Measurements from ENCODE around the gene ZNF438. TPM values are rescaled to one million over a fixed set of nuclear protein-coding genes. Genes with fewer than 3 reads are reported as not detected.

Gene ZNF438
- total RNA-seq, 1 donor from 2014 or later, result 1.3 TPM

GRCh38 chr10:30821261-30821993 lies 210.2 kb downstream of the ZNF438 start:
- Mint-ChIP-seq H3K9me3 (no peaks in the 10 kb centered on the region), H3K27me3 (ENCODE audit: insufficient read depth, low read depth) (peaks cover 9% of the 10 kb centered on the region), H3K36me3 (no peaks in the 10 kb centered on the region), H3K4me1 (peaks cover 43% of the 10 kb centered on the region), H3K27ac (peak overlapping the region; percentile 59), H3K4me3 (no peak overlapping the region)
- Histone ChIP-seq H4K20me1 (ENCODE audit: low read depth) (no peaks in the 10 kb centered on the region), H3K9me3 (ENCODE audit: low read depth) (no peaks in the 10 kb centered on the region), H3K4me1 (peaks cover 4% of the 10 kb centered on the region), H3K9ac (no peak overlapping the region), H3K4me3 (no peak overlapping the region), H3K4me2 (no peak overlapping the region), H3K36me3 (no peaks in the 10 kb centered on the region), H3K27me3 (no peaks in the 10 kb centered on the region), H3F3A (ENCODE audit: low read depth) (peaks cover 3% of the 10 kb centered on the region), H3K79me2 (ENCODE audit: low read depth) (no peaks in the 10 kb centered on the region), H3K27ac (no peak overlapping the region), H2AFZ (replicated peaks) (no peak overlapping the region)
- TF ChIP-seq EZH2 (IDR thresholded peaks at IDR 0.05) (no peak), EZH2phosphoT487 (IDR thresholded peaks at IDR 0.05) (no peak)
- TF ChIP-seq, protein P1, sequence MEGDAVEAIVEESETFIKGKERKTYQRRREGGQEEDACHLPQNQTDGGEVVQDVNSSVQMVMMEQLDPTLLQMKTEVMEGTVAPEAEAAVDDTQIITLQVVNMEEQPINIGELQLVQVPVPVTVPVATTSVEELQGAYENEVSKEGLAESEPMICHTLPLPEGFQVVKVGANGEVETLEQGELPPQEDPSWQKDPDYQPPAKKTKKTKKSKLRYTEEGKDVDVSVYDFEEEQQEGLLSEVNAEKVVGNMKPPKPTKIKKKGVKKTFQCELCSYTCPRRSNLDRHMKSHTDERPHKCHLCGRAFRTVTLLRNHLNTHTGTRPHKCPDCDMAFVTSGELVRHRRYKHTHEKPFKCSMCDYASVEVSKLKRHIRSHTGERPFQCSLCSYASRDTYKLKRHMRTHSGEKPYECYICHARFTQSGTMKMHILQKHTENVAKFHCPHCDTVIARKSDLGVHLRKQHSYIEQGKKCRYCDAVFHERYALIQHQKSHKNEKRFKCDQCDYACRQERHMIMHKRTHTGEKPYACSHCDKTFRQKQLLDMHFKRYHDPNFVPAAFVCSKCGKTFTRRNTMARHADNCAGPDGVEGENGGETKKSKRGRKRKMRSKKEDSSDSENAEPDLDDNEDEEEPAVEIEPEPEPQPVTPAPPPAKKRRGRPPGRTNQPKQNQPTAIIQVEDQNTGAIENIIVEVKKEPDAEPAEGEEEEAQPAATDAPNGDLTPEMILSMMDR (IDR thresholded peaks at IDR 0.05), result no peak
- no peak for DNase-seq (ENCODE audit: low spot score)

DNA sequence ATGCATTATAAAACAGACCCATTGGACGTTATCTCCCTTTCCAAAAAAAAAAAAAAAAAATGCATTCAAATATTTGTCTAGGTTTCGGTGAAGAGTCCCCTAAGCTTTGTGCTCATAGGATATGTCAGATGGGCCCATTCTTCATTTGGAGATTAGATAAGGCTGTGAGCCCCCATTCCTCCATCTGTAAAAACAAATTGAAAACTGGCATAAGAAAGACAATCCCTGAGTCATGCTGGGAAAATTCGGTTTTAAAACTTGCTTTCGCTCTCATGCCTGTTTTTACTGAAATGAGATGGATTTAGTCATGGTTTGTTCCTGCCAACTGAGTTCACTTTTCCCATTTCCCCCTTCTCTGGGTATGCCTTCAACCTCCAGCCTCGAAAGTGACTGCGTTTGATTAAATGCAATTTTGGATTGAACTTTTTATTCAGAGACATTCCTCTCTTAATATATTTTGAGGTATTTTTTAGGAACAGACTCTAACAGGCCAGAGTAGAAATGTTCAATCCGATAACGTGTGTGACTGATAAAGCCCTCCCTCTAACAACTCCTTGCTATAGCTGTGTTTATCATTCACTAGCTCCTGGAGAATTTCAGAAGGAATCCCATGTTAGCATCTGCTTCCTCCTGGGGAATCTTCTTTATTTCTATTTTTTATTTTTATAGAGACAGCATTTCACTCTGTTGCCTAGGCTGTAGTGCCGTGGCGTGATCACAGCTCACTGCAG lies 211.2 kb downstream of the ZNF438 start:
- Histone ChIP-seq H3K9me3 (ENCODE audit: low read depth) (no peaks in the 10 kb centered on the region), H4K20me1 (ENCODE audit: low read depth) (no peaks in the 10 kb centered on the region), H2AFZ (replicated peaks) (no peak overlapping the region), H3K4me1 (peaks cover 8% of the 10 kb centered on the region), H3K27me3 (no peaks in the 10 kb centered on the region), H3K27ac (no peak overlapping the region), H3K4me2 (no peak overlapping the region), H3K9ac (no peak overlapping the region), H3K79me2 (ENCODE audit: low read depth) (no peaks in the 10 kb centered on the region), H3F3A (ENCODE audit: low read depth) (peaks cover 5% of the 10 kb centered on the region), H3K36me3 (no peaks in the 10 kb centered on the region), H3K4me3 (no peak overlapping the region)
- Mint-ChIP-seq H3K4me1 (peaks cover 53% of the 10 kb centered on the region), H3K4me3 (no peak overlapping the region), H3K9me3 (no peaks in the 10 kb centered on the region), H3K27me3 (ENCODE audit: insufficient read depth, low read depth) (peaks cover 12% of the 10 kb centered on the region), H3K27ac (peak overlapping the region; percentile 34), H3K36me3 (no peaks in the 10 kb centered on the region)
- TF ChIP-seq, protein P1 (IDR thresholded peaks at IDR 0.05), result no peak
- TF ChIP-seq EZH2phosphoT487 (IDR thresholded peaks at IDR 0.05) (no peak), EZH2 (IDR thresholded peaks at IDR 0.05) (no peak)
- DNase-seq (ENCODE audit: low spot score), result no peak

GRCh38 chr10:30819341-30820181 lies 212.1 kb downstream of the ZNF438 start:
- no peak for DNase-seq (ENCODE audit: low spot score)
- H3K4me3 ChIP-seq, result no peak overlapping the region
- no peaks in the 10 kb centered on the region for H3K9me3 ChIP-seq (ENCODE audit: low read depth)
- Mint-ChIP-seq H3K9me3 (no peaks in the 10 kb centered on the region), H3K4me3 (no peak overlapping the region), H3K36me3 (no peaks in the 10 kb centered on the region), H3K27me3 (ENCODE audit: insufficient read depth, low read depth) (peaks cover 10% of the 10 kb centered on the region), H3K4me1 (peaks cover 53% of the 10 kb centered on the region), H3K27ac (no peak overlapping the region)
- no peak overlapping the region for H3K4me2 ChIP-seq
- no peak overlapping the region for H3K9ac ChIP-seq
- peaks cover 8% of the 10 kb centered on the region for H3K4me1 ChIP-seq
- H3K79me2 ChIP-seq (ENCODE audit: low read depth), result no peaks in the 10 kb centered on the region
- H4K20me1 ChIP-seq (ENCODE audit: low read depth), result no peaks in the 10 kb centered on the region
- H3K27me3 ChIP-seq, result no peaks in the 10 kb centered on the region
- no peaks in the 10 kb centered on the region for H3K36me3 ChIP-seq
- TF ChIP-seq EZH2phosphoT487 (IDR thresholded peaks at IDR 0.05), result no peak
- TF ChIP-seq EZH2 (IDR thresholded peaks at IDR 0.05), result no peak
- TF ChIP-seq, protein P1 (IDR thresholded peaks at IDR 0.05), result no peak
- H3K27ac ChIP-seq, result no peak overlapping the region
- peaks cover 5% of the 10 kb centered on the region for H3F3A ChIP-seq (ENCODE audit: low read depth)
- H2AFZ ChIP-seq (replicated peaks), result peak overlapping the region; percentile 71

All from neural progenitor cell (in vitro differentiated cells).